Panc1 (cell line): Measurements from ENCODE around the gene TRIM37.

Experiments used
- CTCF ChIP-seq: fragments of 450-650 bp; IDR thresholded peaks from 2 replicates; pipeline ENCODE4 v1.5.1; 2017; ENCODE audit warnings: mild to moderate bottlenecking
- POLR2AphosphoS5 ChIP-seq: IDR thresholded peaks from 2 replicates; pipeline ENCODE4 v1.6.1; 2012; ENCODE audit warnings: mild to moderate bottlenecking, low read depth, low read length, moderate library complexity
- SIN3A ChIP-seq: IDR thresholded peaks from 2 replicates; pipeline ENCODE4 v1.6.1; 2012; ENCODE audit warnings: low read depth, mild to moderate bottlenecking, low read length, moderate library complexity, borderline replicate concordance; ENCODE audit not compliant: insufficient read depth
- TCF7L2 ChIP-seq: IDR thresholded peaks from 2 replicates; pipeline ENCODE4 v1.6.1; 2011; ENCODE audit warnings: mild to moderate bottlenecking, low read depth, low read length, inconsistent platforms
- TF ChIP-seq, protein P1 (sequence below), 2 experiments: IDR thresholded peaks; 2 replicates each; pipeline ENCODE4 v1.6.1; 2011 to 2012; ENCODE audit warnings: low read depth in 2 of 2, control low read depth in 1 of 2, low read length in 1 of 2, mild to moderate bottlenecking in 1 of 2, moderate library complexity in 1 of 2; ENCODE audit not compliant: insufficient read depth in 1 of 2

GRCh38 chr17:58947824-58948223, 158.9 kb downstream of the TRIM37 start:
- TF ChIP-seq CTCF: no peak
- no peak for TF ChIP-seq POLR2AphosphoS5
- no peak for TF ChIP-seq SIN3A
- no peak for TF ChIP-seq TCF7L2
- TF ChIP-seq, protein P1, sequence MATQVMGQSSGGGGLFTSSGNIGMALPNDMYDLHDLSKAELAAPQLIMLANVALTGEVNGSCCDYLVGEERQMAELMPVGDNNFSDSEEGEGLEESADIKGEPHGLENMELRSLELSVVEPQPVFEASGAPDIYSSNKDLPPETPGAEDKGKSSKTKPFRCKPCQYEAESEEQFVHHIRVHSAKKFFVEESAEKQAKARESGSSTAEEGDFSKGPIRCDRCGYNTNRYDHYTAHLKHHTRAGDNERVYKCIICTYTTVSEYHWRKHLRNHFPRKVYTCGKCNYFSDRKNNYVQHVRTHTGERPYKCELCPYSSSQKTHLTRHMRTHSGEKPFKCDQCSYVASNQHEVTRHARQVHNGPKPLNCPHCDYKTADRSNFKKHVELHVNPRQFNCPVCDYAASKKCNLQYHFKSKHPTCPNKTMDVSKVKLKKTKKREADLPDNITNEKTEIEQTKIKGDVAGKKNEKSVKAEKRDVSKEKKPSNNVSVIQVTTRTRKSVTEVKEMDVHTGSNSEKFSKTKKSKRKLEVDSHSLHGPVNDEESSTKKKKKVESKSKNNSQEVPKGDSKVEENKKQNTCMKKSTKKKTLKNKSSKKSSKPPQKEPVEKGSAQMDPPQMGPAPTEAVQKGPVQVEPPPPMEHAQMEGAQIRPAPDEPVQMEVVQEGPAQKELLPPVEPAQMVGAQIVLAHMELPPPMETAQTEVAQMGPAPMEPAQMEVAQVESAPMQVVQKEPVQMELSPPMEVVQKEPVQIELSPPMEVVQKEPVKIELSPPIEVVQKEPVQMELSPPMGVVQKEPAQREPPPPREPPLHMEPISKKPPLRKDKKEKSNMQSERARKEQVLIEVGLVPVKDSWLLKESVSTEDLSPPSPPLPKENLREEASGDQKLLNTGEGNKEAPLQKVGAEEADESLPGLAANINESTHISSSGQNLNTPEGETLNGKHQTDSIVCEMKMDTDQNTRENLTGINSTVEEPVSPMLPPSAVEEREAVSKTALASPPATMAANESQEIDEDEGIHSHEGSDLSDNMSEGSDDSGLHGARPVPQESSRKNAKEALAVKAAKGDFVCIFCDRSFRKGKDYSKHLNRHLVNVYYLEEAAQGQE (IDR thresholded peaks at IDR 0.05; ENCODE audit: insufficient read depth in 1 of 2, low read depth in 2 of 2, low read length in 1 of 2): no peak
